HL-60 (cell line): Measurements from ENCODE around the gene ITGAV.

ENCODE experiments used
- DNase-seq, 2 experiments: peaks; one replicate each; pipeline ENCODE4 v3.0.0-alpha.2; 2010 to 2020; ENCODE audit warnings: low read depth in 1 of 2, low spot score in 1 of 2
- H3K27ac ChIP-seq: fragments of 250-450 bp; sonication (Bioruptor Pico); replicated peaks from 2 replicates; pipeline ENCODE4 v1.5.1; 2020; ENCODE audit warnings: mild to moderate bottlenecking, moderate library complexity
- H3K27me3 ChIP-seq: fragments of 250-450 bp; sonication (Bioruptor Pico); 2 replicates; pipeline ENCODE4 v1.5.1; 2021; ENCODE audit warnings: mild to moderate bottlenecking, moderate library complexity; ENCODE audit not compliant: insufficient read depth, poor library complexity, severe bottlenecking
- H3K4me3 ChIP-seq: replicated peaks from 2 replicates; pipeline ENCODE4 v1.5.1; 2011; ENCODE audit warnings: mild to moderate bottlenecking, control low read depth, low read length; ENCODE audit not compliant: insufficient read depth
- CTCF ChIP-seq: IDR thresholded peaks from one replicate; pipeline ENCODE4 v1.5.1; 2011; ENCODE audit warnings: low read length, control low read depth, inconsistent platforms; ENCODE audit not compliant: insufficient read depth
- GABPA ChIP-seq: IDR thresholded peaks from 2 replicates; pipeline ENCODE4 v1.6.1; 2012; ENCODE audit warnings: low read depth
- POLR2AphosphoS5 ChIP-seq: IDR thresholded peaks from 2 replicates; pipeline ENCODE4 v1.6.1; 2012; ENCODE audit warnings: low read depth
- REST ChIP-seq: IDR thresholded peaks from 2 replicates; pipeline ENCODE4 v1.6.1; 2012; ENCODE audit warnings: low read depth; ENCODE audit not compliant: insufficient replicate concordance
- SPI1 ChIP-seq: IDR thresholded peaks from 2 replicates; pipeline ENCODE4 v1.6.1; 2012; ENCODE audit warnings: low read depth, mild to moderate bottlenecking, borderline replicate concordance

ITGAV gene

GRCh38 chr2:186543561-186544131 is 46.2 kb upstream of the ITGAV start:
- TF ChIP-seq GABPA (no peak), CTCF (no peak), SPI1 (no peak), REST (no peak), POLR2AphosphoS5 (no peak)
- peaks cover 4% of the 10 kb centered on the region for H3K27me3 ChIP-seq
- no peak overlapping the region for H3K27ac ChIP-seq
- no peak for DNase-seq
- H3K4me3 ChIP-seq: no peak overlapping the region

GRCh38 chr2:186544255-186544675 is 45.6 kb upstream of the ITGAV start:
- H3K27me3 ChIP-seq: peaks cover 4% of the 10 kb centered on the region
- H3K27ac ChIP-seq: no peak overlapping the region
- TF ChIP-seq SPI1 (no peak), CTCF (no peak), GABPA (no peak), REST (no peak), POLR2AphosphoS5 (no peak)
- no peak for DNase-seq
- no peak overlapping the region for H3K4me3 ChIP-seq

GRCh38 chr2:186546846-186547245 is 43.0 kb upstream of the ITGAV start:
- H3K27me3 ChIP-seq: peaks cover 4% of the 10 kb centered on the region

More at GRCh38 chr2:186546846-186547245, 43.0 kb upstream of the ITGAV start:
- Histone ChIP-seq H3K4me3 (no peak overlapping the region), H3K27ac (no peak overlapping the region)
- no peak for TF ChIP-seq CTCF
- TF ChIP-seq REST: no peak
- TF ChIP-seq POLR2AphosphoS5: no peak
- no peak for TF ChIP-seq GABPA
- no peak for TF ChIP-seq SPI1
- no peak for DNase-seq
